ENCODE results near the gene GNRH2.

The GNRH2 gene

DNA sequence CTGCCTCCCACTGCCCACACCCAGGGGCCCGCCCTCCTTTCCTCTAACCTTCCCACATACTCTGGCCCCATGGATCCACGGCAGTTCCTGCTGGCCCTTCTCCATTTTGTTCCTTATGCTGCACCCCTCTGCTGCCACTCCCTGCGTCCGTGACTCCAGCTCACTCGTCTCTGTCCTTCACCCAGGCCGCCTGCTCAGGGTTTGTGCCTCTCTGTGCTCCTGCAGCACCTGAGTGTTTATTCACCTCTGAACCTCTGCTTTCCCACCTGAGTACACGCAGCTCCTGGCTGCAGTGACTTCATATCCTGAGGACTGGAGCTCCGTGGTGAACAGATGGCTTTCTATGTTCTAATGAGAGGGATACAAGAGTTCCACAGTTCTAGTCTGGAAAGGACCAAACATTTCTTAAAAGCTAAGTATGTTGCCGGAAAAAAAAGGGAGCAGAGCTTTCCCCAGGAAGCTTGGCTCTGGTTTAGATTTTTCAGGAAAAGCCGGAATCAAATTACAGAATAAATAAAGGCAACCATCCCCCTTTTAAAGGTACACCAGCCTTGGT, 1.5 kb upstream of the GNRH2 start:
- H3K4me1 ChIP-seq: peaks cover 9% of the 10 kb centered on the region
- H3K9ac ChIP-seq: no peak overlapping the region
- H3K79me2 ChIP-seq: no peaks in the 10 kb centered on the region
- peak overlapping the region; percentile 8 for H3K4me2 ChIP-seq (ENCODE audit: low read length)
- peak overlapping the region; percentile 54 for H2AFZ ChIP-seq
- H3K9me3 ChIP-seq (ENCODE audit: control insufficient read depth, low read length): no peaks in the 10 kb centered on the region
- peak overlapping the region; percentile 74 for H3K27ac ChIP-seq
- H3K27me3 ChIP-seq (ENCODE audit: control insufficient read depth, insufficient read depth, low read length): no peaks in the 10 kb centered on the region
- TF ChIP-seq, protein P1, sequence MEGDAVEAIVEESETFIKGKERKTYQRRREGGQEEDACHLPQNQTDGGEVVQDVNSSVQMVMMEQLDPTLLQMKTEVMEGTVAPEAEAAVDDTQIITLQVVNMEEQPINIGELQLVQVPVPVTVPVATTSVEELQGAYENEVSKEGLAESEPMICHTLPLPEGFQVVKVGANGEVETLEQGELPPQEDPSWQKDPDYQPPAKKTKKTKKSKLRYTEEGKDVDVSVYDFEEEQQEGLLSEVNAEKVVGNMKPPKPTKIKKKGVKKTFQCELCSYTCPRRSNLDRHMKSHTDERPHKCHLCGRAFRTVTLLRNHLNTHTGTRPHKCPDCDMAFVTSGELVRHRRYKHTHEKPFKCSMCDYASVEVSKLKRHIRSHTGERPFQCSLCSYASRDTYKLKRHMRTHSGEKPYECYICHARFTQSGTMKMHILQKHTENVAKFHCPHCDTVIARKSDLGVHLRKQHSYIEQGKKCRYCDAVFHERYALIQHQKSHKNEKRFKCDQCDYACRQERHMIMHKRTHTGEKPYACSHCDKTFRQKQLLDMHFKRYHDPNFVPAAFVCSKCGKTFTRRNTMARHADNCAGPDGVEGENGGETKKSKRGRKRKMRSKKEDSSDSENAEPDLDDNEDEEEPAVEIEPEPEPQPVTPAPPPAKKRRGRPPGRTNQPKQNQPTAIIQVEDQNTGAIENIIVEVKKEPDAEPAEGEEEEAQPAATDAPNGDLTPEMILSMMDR (IDR thresholded peaks at IDR 0.05): no peak
- no peaks in the 10 kb centered on the region for H3K36me3 ChIP-seq (ENCODE audit: control insufficient read depth, insufficient read depth, low read length)
- H3K4me3 ChIP-seq (ENCODE audit: low read depth, low read length): no peak overlapping the region

GRCh38 chr20:3042625-3043024, 797 bp upstream of the GNRH2 start:
- no peak overlapping the region for H3K9ac ChIP-seq
- H3K36me3 ChIP-seq (ENCODE audit: control insufficient read depth, insufficient read depth, low read length): no peaks in the 10 kb centered on the region
- peak overlapping the region; percentile 74 for H3K27ac ChIP-seq

GRCh38 chr20:3044336-3044965, 1.0 kb downstream of the GNRH2 start:
- Histone ChIP-seq H3K9ac (no peak overlapping the region), H3K9me3 (ENCODE audit: control insufficient read depth, low read length) (no peaks in the 10 kb centered on the region), H3K36me3 (ENCODE audit: control insufficient read depth, insufficient read depth, low read length) (no peaks in the 10 kb centered on the region), H3K4me2 (ENCODE audit: low read length) (no peak overlapping the region), H3K27ac (no peak overlapping the region), H3K4me1 (peaks cover 9% of the 10 kb centered on the region), H3K79me2 (peaks cover 2% of the 10 kb centered on the region), H2AFZ (peak overlapping the region; percentile 100), H3K27me3 (ENCODE audit: control insufficient read depth, insufficient read depth, low read length) (no peaks in the 10 kb centered on the region), H3K4me3 (ENCODE audit: low read depth, low read length) (no peak overlapping the region)
- TF ChIP-seq, protein P1 (IDR thresholded peaks at IDR 0.05): no peak

More at GRCh38 chr20:3042625-3043024, 797 bp upstream of the GNRH2 start:
- TF ChIP-seq, protein P1 (IDR thresholded peaks at IDR 0.05): no peak
- no peak overlapping the region for H3K4me2 ChIP-seq (ENCODE audit: low read length)
- no peaks in the 10 kb centered on the region for H3K9me3 ChIP-seq (ENCODE audit: control insufficient read depth, low read length)
- no peak overlapping the region for H3K4me3 ChIP-seq (ENCODE audit: low read depth, low read length)
- no peaks in the 10 kb centered on the region for H3K27me3 ChIP-seq (ENCODE audit: control insufficient read depth, insufficient read depth, low read length)
- H3K79me2 ChIP-seq: no peaks in the 10 kb centered on the region
- no peak overlapping the region for H2AFZ ChIP-seq
- H3K4me1 ChIP-seq: peaks cover 9% of the 10 kb centered on the region

DNA sequence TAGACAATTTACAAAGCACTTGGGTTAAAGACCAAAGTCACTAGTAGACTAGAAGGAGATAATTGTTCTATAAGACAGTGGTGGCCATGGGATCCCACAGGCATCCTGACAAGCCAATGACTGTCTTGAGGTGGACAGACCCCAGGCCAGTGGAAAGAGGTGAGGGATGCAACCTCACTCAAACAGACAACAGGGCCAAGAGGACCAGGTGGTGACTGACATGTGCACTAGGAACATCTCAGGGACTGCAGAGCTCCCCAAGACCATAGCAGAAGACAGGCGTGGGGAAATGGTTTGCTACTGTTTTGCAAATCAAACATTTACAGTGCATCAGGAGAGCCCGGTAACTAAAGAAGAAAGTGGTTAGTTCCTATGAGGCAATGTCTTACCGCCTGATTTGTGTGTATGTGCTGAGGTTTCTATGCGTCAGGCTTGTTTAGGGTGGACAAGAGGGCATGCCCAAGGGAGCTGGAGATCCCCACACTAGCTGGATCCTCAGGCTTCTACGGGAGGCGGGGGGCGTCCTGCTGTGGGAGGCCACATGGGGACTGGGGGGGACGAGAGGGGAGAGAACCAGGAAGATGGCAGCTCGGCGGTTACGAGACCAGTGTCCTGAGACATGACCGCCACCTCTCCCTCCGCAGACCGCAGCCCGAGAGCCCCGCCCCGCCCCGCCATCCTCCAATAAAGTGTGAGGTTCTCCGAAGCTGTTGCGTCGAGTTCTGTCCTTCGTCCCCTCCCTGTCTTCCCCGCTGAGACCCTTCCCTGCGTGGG, 1.8 kb downstream of the GNRH2 start:
- H2AFZ ChIP-seq: peak overlapping the region; percentile 100
- H3K9ac ChIP-seq: peak overlapping the region; percentile 78
- peak overlapping the region; percentile 83 for H3K4me2 ChIP-seq (ENCODE audit: low read length)
- no peaks in the 10 kb centered on the region for H3K36me3 ChIP-seq (ENCODE audit: control insufficient read depth, insufficient read depth, low read length)
- TF ChIP-seq, protein P1 (IDR thresholded peaks at IDR 0.05): no peak
- H3K4me3 ChIP-seq (ENCODE audit: low read depth, low read length): peak overlapping the region; percentile 72
- no peaks in the 10 kb centered on the region for H3K9me3 ChIP-seq (ENCODE audit: control insufficient read depth, low read length)
- peak overlapping the region; percentile 89 for H3K27ac ChIP-seq
- peaks cover 9% of the 10 kb centered on the region for H3K4me1 ChIP-seq
- no peaks in the 10 kb centered on the region for H3K27me3 ChIP-seq (ENCODE audit: control insufficient read depth, insufficient read depth, low read length)
- peaks cover 2% of the 10 kb centered on the region for H3K79me2 ChIP-seq

All from parathyroid adenoma (tissue), 2 donors.